ENCODE results near the gene SNAPC2. TPM values are rescaled to one million over a fixed set of nuclear protein-coding genes. Genes with fewer than 3 reads are reported as not detected.
"Not testable (repeated sequence)": the region's sequence is repeated elsewhere in the genome, so short reads cannot be mapped to it uniquely, and the experiment has no call there.

Gene SNAPC2
- total RNA-seq, 1 donor from 2014 or later: 19.5 TPM

GRCh38 chr19:7923295-7924191, 3.4 kb downstream of the SNAPC2 start:
- intact Hi-C loops (cut with micrococcal nuclease): no loop called here
- Mint-ChIP-seq H3K4me1 (ENCODE audit: low read depth) (peaks cover 16% of the 10 kb centered on the region), H3K27me3 (ENCODE audit: low read depth) (peaks cover 5% of the 10 kb centered on the region), H3K9me3 (no peaks in the 10 kb centered on the region), H3K4me3 (ENCODE audit: low read depth) (no peak overlapping the region), H3K27ac (no peak overlapping the region), H3K36me3 (ENCODE audit: low read depth) (peaks cover 12% of the 10 kb centered on the region)
- no peak for DNase-seq (ENCODE audit: low spot score)

- peaks cover 4% of the 10 kb centered on the region for H3K27me3 Mint-ChIP-seq (ENCODE audit: low read depth)
- H3K4me3 Mint-ChIP-seq (ENCODE audit: low read depth): peak overlapping the region; percentile 35
- H3K36me3 Mint-ChIP-seq (ENCODE audit: low read depth): peaks cover 15% of the 10 kb centered on the region
- H3K9me3 Mint-ChIP-seq: no peaks in the 10 kb centered on the region
- H3K4me1 Mint-ChIP-seq (ENCODE audit: low read depth): peaks cover 19% of the 10 kb centered on the region
- intact Hi-C loops (cut with micrococcal nuclease): no loop called here
- no peak overlapping the region for H3K27ac Mint-ChIP-seq
- DNase-seq (ENCODE audit: low spot score): no peak
These were observed 4.1 kb downstream of the SNAPC2 start for GRCh38 chr19:7924241-7924640.

- Mint-ChIP-seq H3K9me3 (no peaks in the 10 kb centered on the region), H3K4me1 (ENCODE audit: low read depth) (peaks cover 20% of the 10 kb centered on the region), H3K4me3 (ENCODE audit: low read depth) (no peak overlapping the region), H3K27ac (no peak overlapping the region), H3K36me3 (ENCODE audit: low read depth) (peaks cover 15% of the 10 kb centered on the region), H3K27me3 (ENCODE audit: low read depth) (peaks cover 1% of the 10 kb centered on the region)
- intact Hi-C loops (cut with micrococcal nuclease): no loop called here
- DNase-seq (ENCODE audit: low spot score): no peak
These were observed 4.6 kb downstream of the SNAPC2 start for GRCh38 chr19:7924651-7925170.

GRCh38 chr19:7925171-7925851, 5.2 kb downstream of the SNAPC2 start:
- intact Hi-C loops (cut with micrococcal nuclease): no loop called here
- Mint-ChIP-seq H3K36me3 (ENCODE audit: low read depth) (peaks cover 17% of the 10 kb centered on the region), H3K27ac (peak overlapping the region; percentile 70), H3K4me3 (ENCODE audit: low read depth) (peak overlapping the region; percentile 77), H3K4me1 (ENCODE audit: low read depth) (peaks cover 16% of the 10 kb centered on the region), H3K9me3 (no peaks in the 10 kb centered on the region), H3K27me3 (ENCODE audit: low read depth) (no peaks in the 10 kb centered on the region)
- DNase-seq (ENCODE audit: low spot score): peak; percentile 70

GRCh38 chr19:7926021-7926726, 6.0 kb downstream of the SNAPC2 start, which contains the start of gene CTXN1:
TSS of gene CTXN1 (minus strand) at chr19:7926135. CDS start at chr19:7925538, 597 bp downstream.
- peaks cover 24% of the 10 kb centered on the region for H3K36me3 Mint-ChIP-seq (ENCODE audit: low read depth)
- H3K4me1 Mint-ChIP-seq (ENCODE audit: low read depth): peaks cover 12% of the 10 kb centered on the region
- no peaks in the 10 kb centered on the region for H3K27me3 Mint-ChIP-seq (ENCODE audit: low read depth)
- peak; percentile 70 for DNase-seq (ENCODE audit: low spot score)
- intact Hi-C loops (cut with micrococcal nuclease): no loop called here
- H3K9me3 Mint-ChIP-seq: no peaks in the 10 kb centered on the region
- H3K4me3 Mint-ChIP-seq (ENCODE audit: low read depth): peak within 1 kb of the TSS; percentile 77
- H3K27ac Mint-ChIP-seq: peak within 1 kb of the TSS; percentile 70

- H3K36me3 Mint-ChIP-seq (ENCODE audit: low read depth): peaks cover 21% of the 10 kb centered on the region
- H3K4me3 Mint-ChIP-seq (ENCODE audit: low read depth): peak overlapping the region; percentile 64
- intact Hi-C loops (cut with micrococcal nuclease): no loop called here
- H3K27ac Mint-ChIP-seq: no peak overlapping the region
- no peaks in the 10 kb centered on the region for H3K9me3 Mint-ChIP-seq
- peaks cover 12% of the 10 kb centered on the region for H3K4me1 Mint-ChIP-seq (ENCODE audit: low read depth)
- H3K27me3 Mint-ChIP-seq (ENCODE audit: low read depth): no peaks in the 10 kb centered on the region
- DNase-seq (ENCODE audit: low spot score): no peak
These were observed 6.8 kb downstream of the SNAPC2 start for GRCh38 chr19:7926727-7927604.

GRCh38 chr19:7927605-7928333, 7.6 kb downstream of the SNAPC2 start:
- Mint-ChIP-seq H3K27me3 (ENCODE audit: low read depth) (no peaks in the 10 kb centered on the region), H3K4me3 (ENCODE audit: low read depth) (no peak overlapping the region), H3K27ac (no peak overlapping the region), H3K4me1 (ENCODE audit: low read depth) (peaks cover 12% of the 10 kb centered on the region), H3K36me3 (ENCODE audit: low read depth) (peaks cover 23% of the 10 kb centered on the region), H3K9me3 (no peaks in the 10 kb centered on the region)
- intact Hi-C loops (cut with micrococcal nuclease): no loop called here
- no peak for DNase-seq (ENCODE audit: low spot score)

GRCh38 chr19:7928334-7928706, 8.2 kb downstream of the SNAPC2 start:
- Mint-ChIP-seq H3K4me1 (ENCODE audit: low read depth) (peaks cover 12% of the 10 kb centered on the region), H3K36me3 (ENCODE audit: low read depth) (peaks cover 27% of the 10 kb centered on the region), H3K27ac (no peak overlapping the region), H3K9me3 (no peaks in the 10 kb centered on the region), H3K27me3 (ENCODE audit: low read depth) (no peaks in the 10 kb centered on the region), H3K4me3 (ENCODE audit: low read depth) (no peak overlapping the region)
- DNase-seq (ENCODE audit: low spot score): no peak
- intact Hi-C loops (cut with micrococcal nuclease): no loop called here

- intact Hi-C loops (cut with micrococcal nuclease): no loop called here
- DNase-seq (ENCODE audit: low spot score): peak; percentile 49
These were observed 8.9 kb downstream of the SNAPC2 start for GRCh38 chr19:7928741-7929701.

GRCh38 chr19:7930030-7930429, 9.9 kb downstream of the SNAPC2 start:
- Mint-ChIP-seq H3K4me1 (ENCODE audit: low read depth) (peaks cover 12% of the 10 kb centered on the region), H3K36me3 (ENCODE audit: low read depth) (peaks cover 34% of the 10 kb centered on the region)
- H3K9me3 Mint-ChIP-seq; H3K4me3 Mint-ChIP-seq (ENCODE audit: low read depth); DNase-seq (ENCODE audit: low spot score); intact Hi-C loops (cut with micrococcal nuclease); H3K27me3 Mint-ChIP-seq (ENCODE audit: low read depth); H3K27ac Mint-ChIP-seq: not testable (repeated sequence)

More at GRCh38 chr19:7928741-7929701, 8.9 kb downstream of the SNAPC2 start:
- H3K4me3 Mint-ChIP-seq (ENCODE audit: low read depth): no peak overlapping the region
- no peaks in the 10 kb centered on the region for H3K27me3 Mint-ChIP-seq (ENCODE audit: low read depth)
- peaks cover 30% of the 10 kb centered on the region for H3K36me3 Mint-ChIP-seq (ENCODE audit: low read depth)
- H3K4me1 Mint-ChIP-seq (ENCODE audit: low read depth): peaks cover 12% of the 10 kb centered on the region
- no peaks in the 10 kb centered on the region for H3K9me3 Mint-ChIP-seq
- no peak overlapping the region for H3K27ac Mint-ChIP-seq

- intact Hi-C loops (cut with micrococcal nuclease): no loop called here
- no peak for DNase-seq (ENCODE audit: low spot score)
- no peaks in the 10 kb centered on the region for H3K9me3 Mint-ChIP-seq
- peaks cover 41% of the 10 kb centered on the region for H3K36me3 Mint-ChIP-seq (ENCODE audit: low read depth)
- H3K27ac Mint-ChIP-seq: no peak overlapping the region
- H3K4me1 Mint-ChIP-seq (ENCODE audit: low read depth): peaks cover 11% of the 10 kb centered on the region
- no peak overlapping the region for H3K4me3 Mint-ChIP-seq (ENCODE audit: low read depth)
- H3K27me3 Mint-ChIP-seq (ENCODE audit: low read depth): no peaks in the 10 kb centered on the region
These were observed 10.6 kb downstream of the SNAPC2 start for GRCh38 chr19:7930765-7931164.

All from activated T-helper 2 cell treated with anti-CD3 and anti-CD28 coated beads, Interferon-gamma antibody, Interleukin-2, Interleukin-4, amounts not matched to agents 10 μg/mL and 5 μg/mL and 100 μg/mL, durations not matched to agents 14 hours and 24 hours and 36 hours (primary cell).